ENCODE measurements around the gene SRBD1. TPM values are rescaled to one million over a fixed set of nuclear protein-coding genes. Genes with fewer than 3 reads are reported as not detected.

The SRBD1 gene
- total RNA-seq, 1 experiment from 2014 or later: 14.4 TPM

DNA sequence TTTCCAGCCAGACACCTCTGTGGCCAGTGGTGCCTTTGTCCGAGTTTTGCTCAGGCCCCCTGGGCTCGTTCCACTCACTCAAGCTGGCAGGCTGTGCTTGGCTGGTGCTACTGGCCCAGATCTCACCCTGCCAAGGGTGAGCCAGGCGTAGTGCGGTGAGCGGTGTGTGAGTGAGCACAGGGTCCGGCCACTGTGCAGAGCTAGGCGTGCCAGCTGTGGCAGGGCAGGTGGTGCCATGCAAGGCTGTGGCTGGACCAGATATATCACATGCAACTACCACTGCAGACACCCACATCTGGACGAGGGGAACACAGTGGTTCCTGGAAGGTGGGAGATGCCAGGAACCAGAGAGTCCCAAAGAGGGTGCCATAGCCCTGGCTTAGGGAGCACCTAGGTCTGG lies 70.1 kb downstream of the SRBD1 start:
- TF ChIP-seq, protein P1, sequence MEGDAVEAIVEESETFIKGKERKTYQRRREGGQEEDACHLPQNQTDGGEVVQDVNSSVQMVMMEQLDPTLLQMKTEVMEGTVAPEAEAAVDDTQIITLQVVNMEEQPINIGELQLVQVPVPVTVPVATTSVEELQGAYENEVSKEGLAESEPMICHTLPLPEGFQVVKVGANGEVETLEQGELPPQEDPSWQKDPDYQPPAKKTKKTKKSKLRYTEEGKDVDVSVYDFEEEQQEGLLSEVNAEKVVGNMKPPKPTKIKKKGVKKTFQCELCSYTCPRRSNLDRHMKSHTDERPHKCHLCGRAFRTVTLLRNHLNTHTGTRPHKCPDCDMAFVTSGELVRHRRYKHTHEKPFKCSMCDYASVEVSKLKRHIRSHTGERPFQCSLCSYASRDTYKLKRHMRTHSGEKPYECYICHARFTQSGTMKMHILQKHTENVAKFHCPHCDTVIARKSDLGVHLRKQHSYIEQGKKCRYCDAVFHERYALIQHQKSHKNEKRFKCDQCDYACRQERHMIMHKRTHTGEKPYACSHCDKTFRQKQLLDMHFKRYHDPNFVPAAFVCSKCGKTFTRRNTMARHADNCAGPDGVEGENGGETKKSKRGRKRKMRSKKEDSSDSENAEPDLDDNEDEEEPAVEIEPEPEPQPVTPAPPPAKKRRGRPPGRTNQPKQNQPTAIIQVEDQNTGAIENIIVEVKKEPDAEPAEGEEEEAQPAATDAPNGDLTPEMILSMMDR (IDR thresholded peaks at IDR 0.05; ENCODE audit: unreplicated experiment): no peak
- no peaks in the 10 kb centered on the region for H3K36me3 Mint-ChIP-seq (ENCODE audit: insufficient read depth, unreplicated experiment)
- no peaks in the 10 kb centered on the region for H3K27me3 Mint-ChIP-seq (ENCODE audit: unreplicated experiment)
- no peaks in the 10 kb centered on the region for H3K4me1 Mint-ChIP-seq (ENCODE audit: low read depth, unreplicated experiment)
- H3K9me3 Mint-ChIP-seq (ENCODE audit: low read depth, unreplicated experiment): no peaks in the 10 kb centered on the region
- H3K27ac Mint-ChIP-seq (ENCODE audit: unreplicated experiment): no peak overlapping the region
- BruUV-seq (replicated peaks): no TSS peak
- intact Hi-C loops (cut with micrococcal nuclease; ENCODE audit: unreplicated experiment): no loop called here
- no peak overlapping the region for H3K4me3 Mint-ChIP-seq (ENCODE audit: low read depth, unreplicated experiment)
- CTCF ChIA-PET: no interaction called here
- no peak for DNase-seq

DNA sequence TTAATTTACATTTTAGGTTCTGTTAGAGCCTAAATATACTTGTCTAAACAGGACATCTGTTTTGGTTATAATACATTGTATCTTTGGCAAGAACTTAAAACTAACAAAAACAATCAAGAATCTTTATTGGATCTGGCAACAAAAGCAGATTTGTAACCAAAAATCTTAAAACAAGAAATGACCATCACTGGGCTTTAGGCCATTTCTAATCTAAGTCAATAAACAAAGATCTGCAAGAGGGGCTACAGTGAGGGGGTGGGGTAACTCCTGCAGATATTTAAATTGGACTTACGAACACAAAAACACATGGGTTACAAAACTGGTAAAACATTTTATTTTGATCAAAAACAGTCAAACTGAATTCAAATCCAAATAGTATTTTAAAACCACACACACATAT lies 77.3 kb downstream of the SRBD1 start:
- H3K27ac Mint-ChIP-seq (ENCODE audit: unreplicated experiment): no peak overlapping the region
- H3K4me1 Mint-ChIP-seq (ENCODE audit: low read depth, unreplicated experiment): peaks cover 16% of the 10 kb centered on the region
- CTCF ChIA-PET: no interaction called here
- no peak overlapping the region for H3K4me3 Mint-ChIP-seq (ENCODE audit: low read depth, unreplicated experiment)
- TF ChIP-seq, protein P1 (IDR thresholded peaks at IDR 0.05; ENCODE audit: unreplicated experiment): no peak
- intact Hi-C loops (cut with micrococcal nuclease; ENCODE audit: unreplicated experiment): no loop called here
- no peaks in the 10 kb centered on the region for H3K36me3 Mint-ChIP-seq (ENCODE audit: insufficient read depth, unreplicated experiment)
- H3K9me3 Mint-ChIP-seq (ENCODE audit: low read depth, unreplicated experiment): no peaks in the 10 kb centered on the region
- DNase-seq: no peak
- H3K27me3 Mint-ChIP-seq (ENCODE audit: unreplicated experiment): no peaks in the 10 kb centered on the region
- no TSS peak for BruUV-seq (replicated peaks)

DNA sequence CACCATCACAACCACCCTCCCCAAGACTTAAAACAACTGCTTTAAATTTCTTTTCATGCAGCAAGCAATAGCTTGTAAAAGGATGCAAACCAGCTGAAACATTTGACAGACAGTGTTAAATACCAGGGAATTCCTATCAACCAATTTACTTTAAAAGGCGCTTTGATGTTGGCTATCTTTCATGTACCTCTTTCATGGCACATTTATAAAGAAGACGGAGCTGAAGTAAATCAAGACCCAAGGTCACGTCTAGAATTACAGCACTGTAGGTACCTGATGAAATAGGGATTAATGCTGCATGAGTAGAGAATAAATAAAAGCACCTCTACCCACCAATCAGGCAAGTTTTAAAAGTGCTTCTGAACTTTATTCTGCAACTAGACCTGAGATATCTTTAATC lies 78.9 kb downstream of the SRBD1 start:
- no peaks in the 10 kb centered on the region for H3K27me3 Mint-ChIP-seq (ENCODE audit: unreplicated experiment)
- H3K4me1 Mint-ChIP-seq (ENCODE audit: low read depth, unreplicated experiment): peaks cover 23% of the 10 kb centered on the region
- no peak overlapping the region for H3K27ac Mint-ChIP-seq (ENCODE audit: unreplicated experiment)
- no peak for DNase-seq
- TF ChIP-seq, protein P1 (IDR thresholded peaks at IDR 0.05; ENCODE audit: unreplicated experiment): no peak
- H3K9me3 Mint-ChIP-seq (ENCODE audit: low read depth, unreplicated experiment): no peaks in the 10 kb centered on the region
- no TSS peak for BruUV-seq (replicated peaks)
- intact Hi-C loops (cut with micrococcal nuclease; ENCODE audit: unreplicated experiment): no loop called here
- no peak overlapping the region for H3K4me3 Mint-ChIP-seq (ENCODE audit: low read depth, unreplicated experiment)
- H3K36me3 Mint-ChIP-seq (ENCODE audit: insufficient read depth, unreplicated experiment): no peaks in the 10 kb centered on the region
- CTCF ChIA-PET: no interaction called here

DNA sequence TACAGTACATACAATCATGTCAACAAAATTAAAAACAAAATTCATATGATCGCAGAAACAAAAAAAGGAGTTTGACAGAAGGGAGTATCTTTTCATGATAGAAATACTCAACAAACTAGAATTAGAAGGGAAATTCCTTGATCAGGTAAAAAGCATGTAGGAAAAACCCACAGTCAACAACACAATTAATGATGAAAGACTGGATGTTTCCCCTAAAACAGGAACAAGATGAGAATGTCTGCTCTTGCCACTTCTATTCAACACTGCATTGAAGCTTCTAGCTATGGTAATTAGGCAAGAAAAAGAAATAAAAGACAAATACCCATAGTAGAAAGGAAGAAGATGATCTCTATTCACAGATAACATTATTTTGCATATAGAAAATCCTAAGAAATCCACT lies 87.1 kb downstream of the SRBD1 start:
- CTCF ChIA-PET: no interaction called here
- no peaks in the 10 kb centered on the region for H3K9me3 Mint-ChIP-seq (ENCODE audit: low read depth, unreplicated experiment)

More for the DNA sequence above, 87.1 kb downstream of the SRBD1 start:
- TF ChIP-seq, protein P1 (IDR thresholded peaks at IDR 0.05; ENCODE audit: unreplicated experiment): no peak
- no peaks in the 10 kb centered on the region for H3K36me3 Mint-ChIP-seq (ENCODE audit: insufficient read depth, unreplicated experiment)
- H3K27me3 Mint-ChIP-seq (ENCODE audit: unreplicated experiment): no peaks in the 10 kb centered on the region
- peaks cover 8% of the 10 kb centered on the region for H3K4me1 Mint-ChIP-seq (ENCODE audit: low read depth, unreplicated experiment)
- intact Hi-C loops (cut with micrococcal nuclease; ENCODE audit: unreplicated experiment): no loop called here
- H3K27ac Mint-ChIP-seq (ENCODE audit: unreplicated experiment): no peak overlapping the region
- no TSS peak for BruUV-seq (replicated peaks)
- no peak for DNase-seq
- no peak overlapping the region for H3K4me3 Mint-ChIP-seq (ENCODE audit: low read depth, unreplicated experiment)
